Mesothelial cell of epicardium (in vitro differentiated cells): ENCODE results near the gene STARD6. TPM values are rescaled to one million over a fixed set of nuclear protein-coding genes. Genes with fewer than 3 reads are reported as not detected.

Experiments used
- DNase-seq, 2 experiments: peaks; one replicate each; pipeline ENCODE4 v3.0.0; 2021; ENCODE audit warnings: low spot score in 2 of 2; ENCODE audit not compliant: unreplicated experiment in 2 of 2
- H3K27ac Mint-ChIP-seq: 2 replicates; pipeline ENCODE4 v1.8.0; 2021; ENCODE audit warnings: mixed read lengths
- H3K27me3 Mint-ChIP-seq: 2 replicates; pipeline ENCODE4 v1.8.0; 2021; ENCODE audit warnings: low read depth, mixed read lengths
- H3K36me3 Mint-ChIP-seq: 2 replicates; pipeline ENCODE4 v1.8.0; 2021; ENCODE audit warnings: mixed read lengths
- H3K4me1 Mint-ChIP-seq: 2 replicates; pipeline ENCODE4 v1.8.0; 2021; ENCODE audit warnings: mixed read lengths
- H3K4me3 Mint-ChIP-seq: 2 replicates; pipeline ENCODE4 v1.8.0; 2021; ENCODE audit warnings: mild to moderate bottlenecking, moderate library complexity, mixed read lengths
- H3K9me3 Mint-ChIP-seq: 2 replicates; pipeline ENCODE4 v1.8.0; 2021; ENCODE audit warnings: mixed read lengths
- CTCF ChIP-seq: fragments of 200-600 bp; sonication (generic); IDR thresholded peaks from one replicate; pipeline ENCODE4 v1.5.0; 2021; ENCODE audit warnings: antibody characterized with exemption; ENCODE audit not compliant: unreplicated experiment
- total RNA-seq: library from RNA; stranded (reverse); gene quantifications from 3 replicates; pipeline ENCODE4 v1.2.1, GENCODE V29; 2021

STARD6 gene
- total RNA-seq, 1 donor from 2014 or later: not detected

GRCh38 chr18:54284981-54285785 lies 72.5 kb downstream of the STARD6 start:
- no peak for DNase-seq
- TF ChIP-seq CTCF: no peak
- no peak overlapping the region for H3K4me3 Mint-ChIP-seq
- peaks cover 16% of the 10 kb centered on the region for H3K9me3 Mint-ChIP-seq
- H3K36me3 Mint-ChIP-seq: peaks cover 37% of the 10 kb centered on the region
- no peak overlapping the region for H3K27ac Mint-ChIP-seq
- no peaks in the 10 kb centered on the region for H3K4me1 Mint-ChIP-seq
- no peaks in the 10 kb centered on the region for H3K27me3 Mint-ChIP-seq

GRCh38 chr18:54284535-54284934 lies 73.1 kb downstream of the STARD6 start:
- Mint-ChIP-seq H3K27me3 (no peaks in the 10 kb centered on the region), H3K27ac (no peak overlapping the region), H3K4me1 (no peaks in the 10 kb centered on the region), H3K4me3 (no peak overlapping the region), H3K36me3 (peaks cover 36% of the 10 kb centered on the region), H3K9me3 (peaks cover 16% of the 10 kb centered on the region)
- no peak for DNase-seq
- no peak for TF ChIP-seq CTCF

GRCh38 chr18:54280220-54280569 lies 77.5 kb downstream of the STARD6 start:
- no peak for DNase-seq

GRCh38 chr18:54279477-54280219 lies 78.0 kb downstream of the STARD6 start:
- Mint-ChIP-seq H3K27me3 (no peaks in the 10 kb centered on the region), H3K4me3 (no peak overlapping the region), H3K9me3 (no peaks in the 10 kb centered on the region), H3K36me3 (peaks cover 33% of the 10 kb centered on the region), H3K27ac (no peak overlapping the region), H3K4me1 (no peaks in the 10 kb centered on the region)
- no peak for DNase-seq
- no peak for TF ChIP-seq CTCF

More at GRCh38 chr18:54280220-54280569, 77.5 kb downstream of the STARD6 start:
- Mint-ChIP-seq H3K4me3 (no peak overlapping the region), H3K27ac (no peak overlapping the region), H3K9me3 (no peaks in the 10 kb centered on the region), H3K27me3 (no peaks in the 10 kb centered on the region), H3K36me3 (peaks cover 30% of the 10 kb centered on the region), H3K4me1 (no peaks in the 10 kb centered on the region)
- TF ChIP-seq CTCF: no peak

GRCh38 chr18:54278615-54279014 lies 79.0 kb downstream of the STARD6 start:
- no peaks in the 10 kb centered on the region for H3K4me1 Mint-ChIP-seq
- H3K36me3 Mint-ChIP-seq: peaks cover 33% of the 10 kb centered on the region
- H3K27ac Mint-ChIP-seq: no peak overlapping the region
- H3K9me3 Mint-ChIP-seq: no peaks in the 10 kb centered on the region
- H3K4me3 Mint-ChIP-seq: no peak overlapping the region
- no peak for DNase-seq
- no peak for TF ChIP-seq CTCF
- no peaks in the 10 kb centered on the region for H3K27me3 Mint-ChIP-seq
